Neural crest cell (in vitro differentiated cells): Measurements from ENCODE around the gene ELAVL1. TPM values are rescaled to one million over a fixed set of nuclear protein-coding genes. Genes with fewer than 3 reads are reported as not detected.

Source experiments
- DNase-seq: peaks from one replicate; pipeline ENCODE4 v3.0.0; 2021; ENCODE audit warnings: low read depth, mixed read lengths, low spot score
- H3K27ac Mint-ChIP-seq: one replicate; pipeline ENCODE4 v1.8.0; 2021; ENCODE audit warnings: mild to moderate bottlenecking, mixed read lengths; ENCODE audit not compliant: unreplicated experiment
- H3K27me3 Mint-ChIP-seq: 2 replicates; pipeline ENCODE4 v1.8.0; 2021; ENCODE audit warnings: low read depth, mild to moderate bottlenecking, mixed read lengths
- H3K36me3 Mint-ChIP-seq: 2 replicates; pipeline ENCODE4 v1.8.0; 2021; ENCODE audit warnings: low read depth, mild to moderate bottlenecking, mixed read lengths
- H3K4me1 Mint-ChIP-seq: 2 replicates; pipeline ENCODE4 v1.8.0; 2021; ENCODE audit warnings: mixed read lengths
- H3K4me3 Mint-ChIP-seq: one replicate; pipeline ENCODE4 v1.8.0; 2021; ENCODE audit warnings: mild to moderate bottlenecking, mixed read lengths
- H3K9me3 Mint-ChIP-seq: 2 replicates; pipeline ENCODE4 v1.8.0; 2021; ENCODE audit warnings: mixed read lengths
- total RNA-seq: library from RNA; stranded (reverse); gene quantifications from 2 replicates; pipeline ENCODE4 v1.2.1, GENCODE V29; 2021
- TF ChIP-seq, protein P1 (sequence below): fragments of 200-600 bp; sonication (generic); conservative IDR thresholded peaks from 2 replicates; pipeline ENCODE4 v1.5.0; 2021; ENCODE audit warnings: antibody characterized with exemption, mild to moderate bottlenecking

ELAVL1 gene
- total RNA-seq, 1 donor from 2014 or later: 209 TPM

DNA sequence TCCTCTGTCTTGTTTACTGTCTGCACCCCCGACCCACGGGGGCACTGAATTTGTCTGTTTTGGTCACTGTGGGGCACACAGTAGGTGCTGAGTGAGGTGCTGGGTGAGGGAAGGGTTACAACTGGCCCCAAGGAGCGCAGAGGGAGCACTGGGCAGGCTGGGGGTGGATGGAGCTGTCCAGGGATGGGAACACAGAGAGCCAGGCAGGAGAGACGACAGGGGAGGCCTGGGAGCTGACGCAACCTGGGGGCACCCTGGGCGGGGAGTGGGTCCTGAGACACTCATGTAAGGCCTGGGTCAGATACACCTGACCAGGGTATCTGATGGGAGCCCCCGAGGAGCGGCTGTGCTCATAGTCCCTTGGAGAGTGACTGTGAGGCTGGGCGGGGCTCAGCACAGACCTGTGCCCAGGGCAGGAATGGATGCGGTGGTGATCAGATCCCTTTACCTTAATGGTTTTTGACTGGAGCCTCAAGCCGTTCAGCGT is 24.8 kb downstream of the ELAVL1 start:
- DNase-seq: no peak
- H3K36me3 Mint-ChIP-seq: peaks cover 4% of the 10 kb centered on the region
- TF ChIP-seq, protein P1, sequence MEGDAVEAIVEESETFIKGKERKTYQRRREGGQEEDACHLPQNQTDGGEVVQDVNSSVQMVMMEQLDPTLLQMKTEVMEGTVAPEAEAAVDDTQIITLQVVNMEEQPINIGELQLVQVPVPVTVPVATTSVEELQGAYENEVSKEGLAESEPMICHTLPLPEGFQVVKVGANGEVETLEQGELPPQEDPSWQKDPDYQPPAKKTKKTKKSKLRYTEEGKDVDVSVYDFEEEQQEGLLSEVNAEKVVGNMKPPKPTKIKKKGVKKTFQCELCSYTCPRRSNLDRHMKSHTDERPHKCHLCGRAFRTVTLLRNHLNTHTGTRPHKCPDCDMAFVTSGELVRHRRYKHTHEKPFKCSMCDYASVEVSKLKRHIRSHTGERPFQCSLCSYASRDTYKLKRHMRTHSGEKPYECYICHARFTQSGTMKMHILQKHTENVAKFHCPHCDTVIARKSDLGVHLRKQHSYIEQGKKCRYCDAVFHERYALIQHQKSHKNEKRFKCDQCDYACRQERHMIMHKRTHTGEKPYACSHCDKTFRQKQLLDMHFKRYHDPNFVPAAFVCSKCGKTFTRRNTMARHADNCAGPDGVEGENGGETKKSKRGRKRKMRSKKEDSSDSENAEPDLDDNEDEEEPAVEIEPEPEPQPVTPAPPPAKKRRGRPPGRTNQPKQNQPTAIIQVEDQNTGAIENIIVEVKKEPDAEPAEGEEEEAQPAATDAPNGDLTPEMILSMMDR: no peak
- H3K9me3 Mint-ChIP-seq: no peaks in the 10 kb centered on the region
- H3K27ac Mint-ChIP-seq: no peak overlapping the region
- no peak overlapping the region for H3K4me3 Mint-ChIP-seq
- H3K4me1 Mint-ChIP-seq: no peaks in the 10 kb centered on the region
- no peaks in the 10 kb centered on the region for H3K27me3 Mint-ChIP-seq

- H3K36me3 Mint-ChIP-seq: peaks cover 4% of the 10 kb centered on the region
- H3K27ac Mint-ChIP-seq: peak overlapping the region; percentile 71
- H3K4me1 Mint-ChIP-seq: no peaks in the 10 kb centered on the region
- DNase-seq: no peak
- TF ChIP-seq, protein P1: no peak
- no peaks in the 10 kb centered on the region for H3K9me3 Mint-ChIP-seq
- no peak overlapping the region for H3K4me3 Mint-ChIP-seq
- H3K27me3 Mint-ChIP-seq: no peaks in the 10 kb centered on the region
Observed at GRCh38 chr19:7980168-7980567, 25.3 kb downstream of the ELAVL1 start.

- Mint-ChIP-seq H3K4me3 (no peak overlapping the region), H3K4me1 (no peaks in the 10 kb centered on the region), H3K27ac (no peak overlapping the region), H3K36me3 (peaks cover 4% of the 10 kb centered on the region), H3K9me3 (no peaks in the 10 kb centered on the region), H3K27me3 (no peaks in the 10 kb centered on the region)
- TF ChIP-seq, protein P1: no peak
- DNase-seq: no peak
Observed at GRCh38 chr19:7979559-7979958, 25.9 kb downstream of the ELAVL1 start.

DNA sequence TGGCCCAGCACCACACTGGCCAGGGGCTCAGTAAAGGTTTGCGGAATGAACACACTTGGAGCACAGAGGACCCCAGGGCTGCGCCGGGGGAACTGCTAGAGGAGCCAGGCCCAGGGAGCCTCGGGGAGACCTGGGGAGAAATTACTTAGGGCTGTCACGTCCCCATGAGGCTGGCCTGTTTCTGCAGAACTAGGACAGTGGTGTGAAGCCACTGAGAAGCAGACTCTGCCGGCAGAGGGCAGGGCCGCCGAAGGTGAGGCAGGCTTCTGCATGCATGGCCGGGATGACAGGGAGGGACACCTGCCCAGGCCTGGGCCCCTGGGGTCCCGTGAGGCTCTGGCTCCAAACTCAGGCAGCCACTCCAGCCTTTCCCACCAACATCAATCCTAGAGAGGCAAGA is 26.4 kb downstream of the ELAVL1 start:
- TF ChIP-seq, protein P1: no peak
- Mint-ChIP-seq H3K27ac (no peak overlapping the region), H3K9me3 (no peaks in the 10 kb centered on the region), H3K27me3 (no peaks in the 10 kb centered on the region), H3K4me3 (no peak overlapping the region), H3K4me1 (no peaks in the 10 kb centered on the region), H3K36me3 (peaks cover 3% of the 10 kb centered on the region)
- no peak for DNase-seq

DNA sequence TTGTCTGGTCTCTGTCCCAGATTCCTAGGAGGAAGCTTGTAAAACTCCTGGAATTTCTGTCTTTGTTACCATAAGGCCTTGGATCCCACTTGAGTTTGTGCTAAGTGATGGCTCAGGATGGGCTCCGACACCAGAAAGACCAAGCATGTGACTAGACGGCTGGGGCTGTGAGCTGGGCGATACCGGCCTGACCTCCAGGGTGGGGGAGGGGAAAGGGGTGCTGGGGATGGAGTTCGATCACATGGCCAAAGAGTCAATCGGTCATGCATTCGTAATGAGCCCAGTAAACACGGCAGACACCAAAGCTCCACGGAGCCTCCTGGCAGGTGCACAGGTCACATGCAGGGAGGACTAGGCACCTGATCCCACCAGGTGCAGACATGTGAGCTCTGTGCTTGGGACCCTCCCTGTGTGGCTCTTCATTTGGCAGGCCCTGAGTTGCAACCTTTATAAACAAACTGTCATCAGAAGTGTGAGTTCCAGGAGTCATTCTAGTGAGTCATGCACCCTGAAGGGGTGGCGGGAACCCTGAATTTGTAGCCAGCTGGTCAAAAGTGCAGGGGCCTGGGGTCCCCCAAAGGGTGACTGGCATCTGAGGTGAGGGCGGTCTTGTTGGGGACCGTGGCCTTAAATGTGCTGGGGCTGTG is 27.1 kb downstream of the ELAVL1 start:
- H3K27ac Mint-ChIP-seq: no peak overlapping the region
- no peak overlapping the region for H3K4me3 Mint-ChIP-seq
- DNase-seq: no peak
- peaks cover 6% of the 10 kb centered on the region for H3K36me3 Mint-ChIP-seq
- TF ChIP-seq, protein P1: no peak
- H3K27me3 Mint-ChIP-seq: no peaks in the 10 kb centered on the region
- H3K9me3 Mint-ChIP-seq: no peaks in the 10 kb centered on the region
- H3K4me1 Mint-ChIP-seq: no peaks in the 10 kb centered on the region
